Ascending aorta (tissue), 2 donors: ENCODE measurements around the gene OTUB2. TPM values are rescaled to one million over a fixed set of nuclear protein-coding genes. Genes with fewer than 3 reads are reported as not detected.

Source experiments
- DNase-seq, 2 donors: peaks; one replicate each; pipeline ENCODE4 v3.0.0-alpha.2; 2019; ENCODE audit warnings: low spot score in 2 of 2
- H3K27ac ChIP-seq, 2 donors: fragments of 200-600 bp; sonication (generic); one replicate each; pipeline ENCODE4 v1.5.1; 2016 to 2017; ENCODE audit warnings: mild to moderate bottlenecking in 1 of 2
- H3K27me3 ChIP-seq: fragments of 200-600 bp; sonication (generic); one replicate; pipeline ENCODE4 v1.5.1; 2017
- H3K36me3 ChIP-seq, 2 donors: fragments of 200-600 bp; sonication (generic); one replicate each; pipeline ENCODE4 v1.5.1; 2016
- H3K4me1 ChIP-seq, 2 donors: fragments of 200-600 bp; sonication (generic); one replicate each; pipeline ENCODE4 v1.5.1; 2016 to 2017; ENCODE audit warnings: mild to moderate bottlenecking in 1 of 2
- H3K4me3 ChIP-seq, 2 donors: fragments of 200-600 bp; sonication (generic); one replicate each; pipeline ENCODE4 v1.5.1; 2016 to 2017; ENCODE audit warnings: mild to moderate bottlenecking in 1 of 2
- H3K9me3 ChIP-seq, 2 donors: fragments of 200-600 bp; sonication (generic); one replicate each; pipeline ENCODE4 v1.5.1; 2016
- CTCF ChIP-seq, 3 experiments: fragments of 200-600 bp in 2 of 3; fragments of 450-650 bp in 1 of 3; sonication (generic) in 2 of 3; IDR thresholded peaks; one replicate each; pipeline ENCODE4 v1.5.1; 2016 to 2019; ENCODE audit warnings: antibody characterized with exemption in 3 of 3, mild to moderate bottlenecking in 1 of 3, moderate library complexity in 1 of 3
- intact Hi-C: fragments of 100-400 bp; cut with DNase I; formaldehyde crosslinking; loops from one replicate; pipeline ENCODE4 v1.15.1; 2023
- total RNA-seq: library from RNA; depleted of rRNA; stranded (reverse); fragments of >200 nt; gene quantifications from one replicate; pipeline ENCODE4 v1.1.0, GENCODE V29; 2016

Gene OTUB2
- total RNA-seq, 1 donor from 2014 or later, result 0.21 TPM

- Histone ChIP-seq H3K9me3 (no peaks in the 10 kb centered on the region), H3K36me3 (peaks cover 98 to 99% of the 10 kb centered on the region in 2 donors), H3K27me3 (no peaks in the 10 kb centered on the region), H3K27ac (no peak overlapping the region), H3K4me1 (no peaks in the 10 kb centered on the region), H3K4me3 (no peak overlapping the region)
- intact Hi-C loops, result loop anchor here (5.0 kb wide), 1 partner anchor 86 kb away; no protein-coding TSS in a partner anchor
- TF ChIP-seq CTCF (IDR thresholded peaks at IDR 0.05), result peak in 2 of 3 experiments; percentile 12 to 29
- peak in 1 of 2 donors; percentile 58 for DNase-seq
Measured at GRCh38 chr14:94051115-94051514, 25.0 kb downstream of the OTUB2 start.

- intact Hi-C loops, result loop anchor here (5.0 kb wide), 1 partner anchor 86 kb away; no protein-coding TSS in a partner anchor
- no peak for TF ChIP-seq CTCF (IDR thresholded peaks at IDR 0.05)
- Histone ChIP-seq H3K4me3 (no peak overlapping the region), H3K36me3 (peaks cover 98 to 99% of the 10 kb centered on the region in 2 donors), H3K4me1 (no peaks in the 10 kb centered on the region), H3K27me3 (no peaks in the 10 kb centered on the region), H3K9me3 (no peaks in the 10 kb centered on the region), H3K27ac (no peak overlapping the region)
- DNase-seq, result peak in 1 of 2 donors; percentile 45
Measured at GRCh38 chr14:94051779-94052178, 25.6 kb downstream of the OTUB2 start.

GRCh38 chr14:94052199-94052598 is 26.1 kb downstream of the OTUB2 start:
- no peak for DNase-seq
- H3K36me3 ChIP-seq, result peaks cover 98 to 99% of the 10 kb centered on the region in 2 donors
- intact Hi-C loops, result loop anchor here (5.0 kb wide), 1 partner anchor 85 kb away; no protein-coding TSS in a partner anchor

GRCh38 chr14:94052662-94053061 is 26.5 kb downstream of the OTUB2 start:
- peak in 1 of 2 donors; percentile 43 for DNase-seq
- Histone ChIP-seq H3K27me3 (no peaks in the 10 kb centered on the region), H3K4me3 (no peak overlapping the region), H3K36me3 (peaks cover 98 to 99% of the 10 kb centered on the region in 2 donors), H3K27ac (no peak overlapping the region), H3K4me1 (no peaks in the 10 kb centered on the region), H3K9me3 (no peaks in the 10 kb centered on the region)
- TF ChIP-seq CTCF (IDR thresholded peaks at IDR 0.05), result no peak
- intact Hi-C loops, result loop anchor here (5.0 kb wide), 1 partner anchor 85 kb away; no protein-coding TSS in a partner anchor

More at GRCh38 chr14:94052199-94052598, 26.1 kb downstream of the OTUB2 start:
- no peaks in the 10 kb centered on the region for H3K9me3 ChIP-seq
- TF ChIP-seq CTCF (IDR thresholded peaks at IDR 0.05), result no peak
- H3K27me3 ChIP-seq, result no peaks in the 10 kb centered on the region
- H3K4me3 ChIP-seq, result no peak overlapping the region
- H3K27ac ChIP-seq, result no peak overlapping the region
- H3K4me1 ChIP-seq, result no peaks in the 10 kb centered on the region

GRCh38 chr14:94054401-94054800 is 28.3 kb downstream of the OTUB2 start:
- Histone ChIP-seq H3K4me1 (no peaks in the 10 kb centered on the region), H3K27me3 (no peaks in the 10 kb centered on the region), H3K9me3 (no peaks in the 10 kb centered on the region), H3K4me3 (no peak overlapping the region), H3K27ac (no peak overlapping the region), H3K36me3 (peaks cover 97 to 99% of the 10 kb centered on the region in 2 donors)
- no peak for TF ChIP-seq CTCF (IDR thresholded peaks at IDR 0.05)
- peak in 1 of 2 donors; percentile 42 for DNase-seq
- intact Hi-C loops, result loop anchor here (5.0 kb wide), 1 partner anchor 83 kb away; no protein-coding TSS in a partner anchor
